Iris pigment epithelial cell (primary cell): ENCODE measurements around the gene BRD3OS.
A peak's percentile ranks its signal among the peaks of the same experiment; 100 is the strongest.

Source experiments
- DNase-seq: peaks from one replicate; pipeline ENCODE4 v3.0.0-alpha.2; 2011; ENCODE audit warnings: low read depth

BRD3OS gene, protein sequence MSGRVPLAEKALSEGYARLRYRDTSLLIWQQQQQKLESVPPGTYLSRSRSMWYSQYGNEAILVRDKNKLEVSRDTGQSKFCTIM

DNA sequence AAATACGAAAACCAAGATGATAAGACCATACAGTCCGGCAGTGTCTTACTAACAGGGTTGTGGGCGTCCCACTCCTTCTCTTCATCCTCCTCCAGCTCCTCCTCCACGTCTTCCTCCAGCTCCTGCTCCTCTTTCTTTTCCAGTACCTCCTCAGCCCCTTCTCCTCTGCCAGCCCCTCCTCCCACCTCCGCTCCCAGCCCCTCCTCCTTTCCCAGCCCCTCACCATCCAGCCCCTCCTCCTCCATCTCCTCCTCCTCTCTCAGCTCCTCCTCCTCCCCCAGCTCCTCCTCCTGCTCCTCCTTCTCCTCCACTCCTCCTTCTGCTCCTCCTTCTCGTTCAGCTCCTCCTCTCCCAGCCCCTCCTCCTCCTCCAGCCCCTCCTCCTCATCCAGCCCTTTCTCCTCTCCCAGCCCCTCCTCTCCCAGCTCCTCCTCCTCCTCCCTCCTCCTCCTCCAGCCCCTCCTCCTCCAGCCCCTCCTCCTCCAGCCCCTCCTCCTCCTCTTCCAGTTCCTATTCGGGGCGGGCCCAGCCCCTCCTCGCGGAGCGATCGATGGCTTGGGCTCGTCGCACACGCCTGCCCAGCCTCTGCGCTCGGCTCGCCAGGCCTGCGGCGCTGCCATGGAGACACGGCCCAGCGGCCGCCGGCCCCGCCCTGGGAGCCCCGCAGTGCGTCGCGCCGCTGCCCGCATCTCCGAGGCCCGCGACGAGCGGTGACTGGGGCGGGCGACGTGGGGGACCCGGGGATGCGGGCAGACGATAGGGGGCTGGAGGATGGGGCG is at the start of gene BRD3OS:
TSS of gene BRD3OS (plus strand) at position 654 of the 778 bp plus-strand sequence. CDS start 1,267 bp downstream, outside the sequence.
- peak; percentile 100 for DNase-seq

DNA sequence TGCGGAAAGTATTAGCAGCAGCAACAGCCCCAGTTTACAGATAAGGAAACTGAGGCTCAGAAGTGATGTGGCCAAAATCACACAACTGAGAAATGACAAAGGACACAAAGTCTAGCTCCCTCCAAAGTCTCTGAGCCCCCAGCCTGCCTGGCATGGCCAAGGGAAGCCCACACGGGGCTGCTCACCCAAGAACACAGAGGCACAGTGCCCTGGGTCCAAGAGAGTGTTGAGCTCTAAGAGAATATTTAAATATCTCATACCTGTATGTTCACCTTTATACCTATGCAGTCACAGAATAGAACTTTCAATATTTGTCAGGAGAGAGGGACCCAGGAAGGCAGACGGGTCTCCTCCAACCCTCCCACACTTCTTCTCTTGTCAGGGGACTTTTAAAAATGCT is 49.8 kb upstream of the BRD3OS start:
- DNase-seq, result no peak

DNA sequence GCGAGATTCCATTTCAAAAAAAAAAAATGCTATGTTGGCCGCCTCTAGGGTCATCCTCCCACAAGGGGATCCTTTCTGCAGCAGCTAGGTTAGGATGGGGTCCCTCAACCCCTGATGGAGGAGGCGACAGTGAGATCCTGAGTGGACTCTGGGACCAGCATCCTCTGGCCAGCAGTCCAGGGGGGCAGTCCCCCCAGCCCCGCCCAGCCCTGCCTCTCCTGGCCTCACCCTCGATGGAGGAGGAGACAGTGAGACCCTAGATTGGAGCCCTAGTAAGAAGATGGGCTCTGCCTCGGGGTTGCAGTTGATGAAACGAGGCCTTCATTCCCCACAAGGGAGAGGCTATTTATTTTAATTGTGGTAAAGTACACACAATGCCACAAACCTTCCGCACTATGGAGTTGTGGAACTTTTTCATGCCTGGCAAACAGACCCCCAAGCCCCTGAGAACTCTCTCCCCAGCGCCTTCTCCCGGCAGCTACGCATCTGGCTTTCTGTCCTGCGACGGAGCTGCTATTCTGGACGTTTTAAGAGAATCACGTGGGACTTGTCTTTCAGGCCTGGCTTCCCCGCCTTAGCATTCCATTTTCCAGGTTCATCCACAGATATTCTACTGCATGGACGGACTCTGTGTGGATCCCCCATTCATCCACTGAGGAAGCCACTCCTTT is 49.0 kb upstream of the BRD3OS start:
- DNase-seq, result no peak

DNA sequence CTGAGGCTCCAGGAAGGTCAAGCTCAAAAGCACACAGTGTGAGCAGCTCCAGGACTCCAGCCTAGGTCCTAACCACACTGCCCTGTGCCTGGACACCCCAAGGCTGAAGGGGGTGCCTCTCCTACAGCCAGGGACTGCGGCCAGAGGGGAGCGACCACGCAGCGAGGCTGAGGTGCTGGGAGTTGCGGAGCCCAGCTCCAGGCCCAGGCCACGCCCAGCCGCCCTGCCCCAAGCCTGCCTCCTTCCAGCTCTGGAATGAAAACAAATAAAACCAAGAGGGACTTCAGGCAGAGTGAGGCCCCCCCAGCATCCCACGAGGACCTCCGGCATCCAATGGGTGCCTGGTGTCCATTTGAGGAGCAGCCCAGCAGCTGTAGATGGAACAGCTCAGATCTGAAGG is 48.4 kb upstream of the BRD3OS start:
- DNase-seq, result no peak

DNA sequence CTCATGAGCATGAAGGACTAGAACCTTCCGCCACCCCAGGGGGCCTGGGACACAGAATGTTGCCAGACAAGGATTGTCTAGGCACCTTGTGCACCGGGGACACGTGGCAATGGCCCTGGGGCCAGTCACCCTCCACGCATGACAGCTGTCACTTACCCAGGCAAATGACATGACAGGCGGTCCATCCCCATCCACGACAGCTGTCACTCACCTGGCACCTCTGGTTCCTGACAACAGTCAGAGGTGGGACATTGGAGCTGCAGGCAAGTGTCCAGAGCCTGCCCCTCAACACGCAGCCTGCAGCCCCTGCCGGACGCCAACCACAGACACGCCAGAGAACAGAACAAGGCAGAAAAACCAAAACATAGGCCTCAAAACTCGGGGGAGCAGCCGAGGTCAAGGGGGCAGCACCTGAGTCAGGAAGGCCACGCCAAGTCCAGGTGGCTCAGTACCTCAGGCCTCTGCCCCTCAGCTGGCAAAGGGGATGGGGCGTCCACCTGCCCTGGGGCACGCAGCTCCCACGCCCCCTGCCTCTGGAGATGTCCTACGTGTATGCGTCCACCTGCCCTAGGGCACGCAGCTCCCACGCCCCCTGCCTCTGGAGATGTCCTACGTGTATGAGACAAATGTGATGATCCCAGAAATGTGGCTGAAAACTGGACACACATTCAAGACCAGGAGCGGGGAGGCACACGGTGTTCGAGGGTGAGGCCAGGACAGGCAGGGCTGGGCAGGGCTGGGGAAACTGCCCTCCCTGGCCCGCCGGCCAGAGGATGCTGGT is 47.7 kb upstream of the BRD3OS start:
- DNase-seq, result no peak

DNA sequence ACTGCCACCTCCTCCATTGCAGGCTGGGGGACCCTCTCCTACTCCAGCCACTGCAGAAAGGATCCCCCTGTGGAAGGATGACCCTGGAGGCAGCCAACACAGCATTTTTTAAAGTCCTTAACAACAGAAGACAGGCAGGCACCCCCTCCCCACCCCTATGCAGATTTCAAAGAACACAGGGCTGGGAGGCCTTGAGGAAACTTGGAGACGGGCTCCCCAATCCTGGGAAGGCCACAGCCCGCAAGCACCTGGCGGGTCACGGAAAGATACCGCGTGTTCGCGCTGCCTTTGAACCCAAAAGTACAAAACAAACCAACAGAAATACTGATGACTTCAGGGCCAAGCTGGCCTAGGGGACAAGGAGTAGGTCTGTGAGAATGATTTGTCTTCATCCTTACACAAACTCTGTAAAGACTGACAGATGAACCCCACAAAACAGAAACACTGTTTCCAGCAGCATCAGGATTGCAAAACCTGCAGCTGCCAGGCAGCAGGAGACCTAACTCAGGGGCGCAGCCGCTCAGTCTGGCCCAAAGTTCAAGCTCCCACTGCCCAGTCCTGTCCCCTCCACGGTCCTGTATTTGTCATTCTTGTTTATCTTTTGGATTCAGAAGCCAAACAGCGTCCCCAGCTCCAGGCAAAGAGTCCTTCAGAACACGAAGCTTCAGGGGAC is 46.9 kb upstream of the BRD3OS start:
- DNase-seq, result no peak

DNA sequence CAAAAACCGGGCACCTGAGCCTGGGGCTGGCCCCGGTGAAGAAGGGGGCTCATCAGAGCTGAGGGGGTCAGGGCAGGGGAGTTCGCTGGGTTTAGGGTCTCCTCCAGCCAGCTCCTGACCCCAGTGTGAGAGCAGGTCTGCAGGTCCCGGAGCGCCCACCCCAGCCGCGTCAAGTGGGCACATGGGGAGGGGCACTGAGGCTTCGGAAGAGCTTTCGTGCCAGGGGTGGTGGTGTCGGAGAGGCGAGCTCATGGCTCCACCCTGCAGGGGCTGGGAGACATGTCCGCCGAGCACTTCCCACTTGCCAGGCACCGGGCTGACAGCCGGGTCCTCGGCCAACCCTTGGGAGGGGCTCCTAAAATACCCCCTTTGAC is 46.4 kb upstream of the BRD3OS start:
- no peak for DNase-seq

DNA sequence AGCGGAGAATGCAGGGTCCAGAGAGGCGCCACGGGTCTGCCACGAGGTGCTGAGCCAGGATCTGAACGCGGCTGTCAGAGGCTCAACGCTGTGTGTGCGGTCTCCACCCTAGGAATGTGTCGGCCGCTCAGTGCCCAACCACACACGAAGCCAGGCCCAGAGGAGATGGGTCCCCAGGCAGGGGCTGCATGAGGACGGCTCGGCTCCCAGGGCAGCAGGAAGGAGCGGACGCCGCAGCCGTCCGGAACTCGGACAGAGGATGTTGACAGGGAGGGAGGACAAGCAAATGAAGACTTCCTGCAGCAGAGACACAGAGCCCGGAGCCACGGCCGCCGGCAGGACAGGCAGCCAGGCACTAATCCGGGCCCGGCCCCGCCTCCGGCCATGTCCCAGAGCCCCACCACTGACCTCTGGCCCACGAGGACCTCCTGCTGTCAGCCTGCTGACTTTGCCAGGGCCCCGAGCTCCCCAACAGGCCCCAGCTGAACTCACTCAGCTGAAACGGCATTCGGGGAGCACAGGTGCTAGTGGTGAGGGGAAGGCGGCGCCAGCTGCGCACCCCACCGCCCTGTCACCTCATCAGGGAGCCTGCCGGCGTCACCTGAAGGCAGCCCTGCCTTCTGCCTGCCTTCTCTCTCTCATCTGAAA is 45.9 kb upstream of the BRD3OS start:
- DNase-seq, result peak; percentile 38

DNA sequence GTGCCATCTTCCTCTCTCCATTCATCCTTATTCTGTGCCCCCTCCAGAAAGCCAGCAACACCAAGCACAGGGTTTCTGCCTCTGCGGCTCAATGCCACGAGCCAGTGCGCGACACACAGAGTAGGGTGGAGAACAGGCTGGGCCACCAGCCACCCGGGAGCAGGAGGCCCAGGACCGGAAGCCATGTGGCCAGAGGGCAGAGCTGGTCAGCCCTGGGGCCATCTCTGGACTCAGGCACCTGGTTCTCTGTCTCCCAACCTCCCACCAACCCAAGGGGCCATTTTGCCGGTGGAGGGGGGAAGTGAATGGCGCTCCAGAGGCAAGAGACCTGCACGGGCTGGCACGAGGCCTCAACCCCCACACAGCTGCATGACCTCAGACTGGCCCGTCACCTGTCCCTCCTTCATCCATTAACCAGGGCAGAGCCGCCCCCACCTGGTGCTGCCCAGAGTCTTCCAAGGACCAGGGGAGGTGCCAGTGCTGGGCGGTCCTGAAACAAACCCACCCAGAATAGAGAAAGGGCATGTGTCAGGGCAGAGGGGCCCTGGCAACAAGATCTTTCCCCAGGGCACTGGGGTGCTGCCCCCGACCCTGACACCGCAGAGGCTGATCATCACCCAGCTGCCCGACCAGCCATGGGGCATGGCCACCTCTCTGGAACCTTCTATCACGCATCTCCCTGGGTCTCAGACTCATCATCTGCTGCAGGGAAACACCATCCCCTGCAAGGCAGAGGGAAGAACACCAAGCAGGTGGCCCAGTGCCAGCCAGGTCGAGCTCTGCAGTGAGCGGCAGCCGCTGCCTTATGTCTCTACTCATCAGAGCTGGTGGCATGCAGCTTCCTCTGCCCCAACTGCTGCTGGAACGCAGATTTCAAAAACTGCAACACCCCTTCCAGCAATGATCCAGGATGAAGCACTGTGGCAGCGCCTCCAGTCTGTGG is 45.1 kb upstream of the BRD3OS start:
- no peak for DNase-seq

DNA sequence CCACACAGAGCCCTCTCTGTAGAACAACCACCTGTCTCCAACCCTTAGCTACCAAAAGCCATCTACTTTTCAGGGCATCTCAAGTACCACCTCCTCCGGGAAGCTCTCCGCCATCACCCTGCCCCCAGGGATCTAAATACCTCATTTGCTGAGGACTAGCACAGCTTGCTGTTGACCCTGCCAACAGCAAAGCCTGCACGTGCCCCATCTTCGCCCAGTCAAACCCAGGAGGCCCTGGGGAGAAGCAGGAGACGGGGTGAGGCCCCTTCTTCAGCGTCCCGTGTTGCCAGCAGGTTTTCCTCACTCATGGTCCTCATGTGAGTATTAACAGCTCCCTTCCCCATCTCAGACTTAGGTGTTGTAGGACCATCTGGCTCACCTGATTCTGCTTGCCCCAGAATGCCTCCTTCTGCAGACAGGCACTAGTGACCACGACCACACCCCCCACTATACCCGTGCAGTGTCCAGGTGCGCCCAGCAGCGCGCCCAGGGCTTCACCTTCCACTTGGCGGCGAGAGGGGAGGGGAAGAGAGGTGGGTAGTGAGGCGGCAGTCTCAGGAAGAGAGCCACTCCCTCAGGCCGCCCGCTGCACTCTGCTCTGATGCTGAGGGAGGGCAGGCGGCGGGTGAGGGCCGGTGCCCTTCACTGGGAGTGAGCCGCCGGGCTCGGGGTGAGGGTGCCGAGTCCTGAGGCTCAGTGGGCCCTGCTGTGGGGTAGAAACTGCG is 44.3 kb upstream of the BRD3OS start:
- no peak for DNase-seq

DNA sequence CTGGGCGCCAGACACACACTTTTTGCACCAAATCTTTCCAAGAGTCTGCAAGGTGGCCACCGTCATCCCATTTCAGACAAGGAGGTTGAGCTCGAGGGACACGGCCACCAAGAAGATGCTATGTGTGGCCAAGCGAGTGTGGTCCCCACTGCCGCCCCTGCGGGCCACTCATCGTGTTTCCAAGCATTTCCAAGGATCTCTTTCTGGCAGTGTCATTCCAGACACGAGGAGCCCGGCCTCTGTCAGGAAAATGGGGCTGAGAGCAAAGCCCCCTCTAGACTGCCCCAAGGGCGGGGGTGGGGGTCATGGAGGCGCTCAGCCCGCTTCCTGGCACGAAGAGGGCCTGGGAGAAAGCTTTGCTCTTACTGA is 43.7 kb upstream of the BRD3OS start:
- no peak for DNase-seq

DNA sequence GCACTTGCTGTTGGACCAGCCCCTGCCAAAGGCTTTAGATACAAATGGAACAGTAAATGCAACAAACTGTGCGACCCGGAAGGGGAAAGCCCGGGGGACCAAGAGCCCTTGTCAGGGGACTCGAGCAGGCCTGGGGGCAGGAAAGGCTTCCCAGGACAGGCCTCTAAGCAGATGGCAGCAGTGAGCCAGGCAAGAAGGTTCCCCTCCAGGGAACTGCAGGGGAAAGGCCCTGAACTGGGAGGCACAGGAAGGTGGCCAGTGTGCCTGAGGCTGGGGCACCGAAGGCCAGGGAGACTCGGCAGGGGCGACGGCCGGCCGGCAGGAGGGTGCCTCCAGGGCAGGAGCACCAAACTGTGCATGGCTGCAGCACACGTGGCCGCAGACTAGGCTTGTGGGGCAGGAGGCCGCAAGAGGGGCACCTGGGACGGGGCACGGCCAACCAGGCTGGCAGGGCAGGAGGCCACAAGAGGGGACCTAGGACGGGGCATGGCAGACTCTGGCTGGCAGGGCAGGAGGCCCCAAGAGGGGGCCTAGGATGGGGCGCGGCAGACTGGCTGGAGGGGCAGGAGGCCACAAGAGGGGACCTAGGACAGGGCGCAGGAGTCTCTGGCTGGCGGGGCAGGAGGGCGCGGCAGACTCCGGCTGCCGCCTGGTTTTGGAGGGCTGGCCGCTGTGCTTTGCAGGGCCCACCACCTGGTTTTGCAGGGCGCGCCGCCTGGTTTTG is 43.2 kb upstream of the BRD3OS start:
- DNase-seq, result no peak

DNA sequence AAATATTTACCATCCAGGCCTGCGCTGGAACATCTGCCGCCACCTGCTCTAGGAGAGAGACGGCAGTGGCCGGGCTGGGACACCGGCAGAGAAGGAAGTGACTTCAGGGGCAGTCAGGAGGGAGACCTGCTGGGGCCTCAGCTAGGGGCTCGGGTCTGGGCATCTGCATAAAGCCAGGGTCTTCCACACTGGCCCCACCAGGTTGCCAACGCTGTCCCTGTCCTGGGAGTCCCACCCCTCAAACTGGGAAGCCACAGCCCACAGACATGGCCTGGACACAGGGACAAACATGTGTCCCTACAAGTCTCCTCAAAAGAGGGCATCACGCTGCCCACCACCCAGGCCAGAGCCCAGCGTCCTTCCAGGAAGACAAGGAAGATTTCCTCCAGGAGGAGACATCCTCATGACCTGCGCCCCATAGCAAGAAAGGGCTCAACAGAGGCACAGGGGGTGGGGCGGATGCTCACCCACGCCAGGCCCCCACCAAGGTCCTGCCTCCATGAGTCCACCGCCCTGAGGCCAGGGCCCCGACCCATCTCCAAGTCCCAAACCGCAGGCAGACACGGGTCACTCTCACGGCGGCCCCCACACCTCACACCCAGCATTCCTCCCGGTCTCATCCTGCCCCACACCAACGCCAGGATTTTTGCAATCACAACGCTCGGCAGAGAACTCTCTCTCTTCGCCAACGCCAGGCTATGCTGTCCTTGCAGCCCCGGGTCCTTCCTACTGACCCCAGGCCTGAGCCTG is 42.1 kb upstream of the BRD3OS start:
- DNase-seq, result no peak

DNA sequence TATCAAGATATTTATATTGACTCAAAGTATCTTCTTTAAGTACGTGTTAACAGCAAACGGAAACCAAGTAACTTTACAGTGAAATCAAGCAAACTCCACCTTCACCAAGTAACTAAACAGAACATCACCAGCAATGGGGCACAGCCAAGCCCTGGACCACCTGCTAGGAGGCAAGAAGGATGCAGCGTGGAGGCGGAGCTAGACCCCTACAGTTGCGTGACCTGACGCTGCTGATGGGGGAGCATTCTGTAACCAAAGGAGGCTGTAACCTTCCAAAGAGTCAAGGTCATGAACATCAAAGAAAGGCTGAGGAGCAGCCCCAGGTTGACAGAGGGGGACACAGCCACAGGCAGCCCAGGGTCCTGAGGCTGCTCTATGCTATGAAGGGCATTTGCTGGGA is 39.2 kb upstream of the BRD3OS start:
- no peak for DNase-seq

DNA sequence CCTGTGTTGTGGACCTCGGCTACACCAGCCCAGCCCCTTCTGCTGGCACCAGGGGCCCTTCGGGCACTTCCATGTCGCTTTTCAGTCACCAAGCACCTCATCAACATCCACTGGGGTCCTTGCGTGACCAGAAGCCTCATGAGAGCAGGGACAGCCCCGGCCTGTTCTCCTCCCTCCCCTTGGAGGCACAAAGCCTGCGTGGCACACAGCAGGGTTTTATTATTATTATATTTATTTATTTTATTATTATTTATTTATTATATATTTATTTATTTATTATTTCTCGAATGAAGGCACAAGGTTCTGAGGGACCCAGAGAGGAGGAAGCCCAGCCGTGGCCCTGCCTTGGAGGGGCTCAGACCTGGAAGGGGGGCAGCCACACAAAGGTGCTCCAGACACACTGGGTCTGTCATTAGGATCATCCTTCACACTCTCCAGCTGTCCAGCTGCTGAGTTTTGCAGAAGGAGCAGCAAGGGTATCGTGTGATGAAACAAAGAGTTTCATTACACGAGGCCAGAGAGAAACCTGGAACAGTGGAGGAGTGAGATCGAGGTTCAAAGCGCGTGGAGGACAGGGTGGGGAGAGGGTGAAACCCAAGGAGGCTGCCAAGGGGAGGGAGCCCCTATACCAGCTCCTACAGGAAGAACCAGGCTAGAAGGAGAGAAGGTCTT is 38.4 kb upstream of the BRD3OS start:
- DNase-seq, result no peak

DNA sequence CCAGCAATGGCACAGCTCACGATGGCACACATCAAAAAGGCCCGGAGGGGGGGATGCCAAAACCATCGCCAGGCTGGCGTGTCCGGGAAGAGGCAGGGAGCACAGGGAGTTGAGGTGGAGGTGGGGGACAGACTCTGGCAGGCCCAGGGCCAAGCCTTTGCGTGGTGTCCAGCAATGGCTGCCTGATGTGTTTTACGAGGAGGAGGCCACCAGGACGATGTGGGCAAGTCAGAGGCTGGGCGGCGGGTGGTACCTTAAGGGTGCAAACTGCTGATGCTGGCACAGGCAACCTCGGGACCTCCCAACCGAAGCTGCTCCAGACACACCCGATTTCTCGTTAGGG is 37.9 kb upstream of the BRD3OS start:
- DNase-seq, result no peak

DNA sequence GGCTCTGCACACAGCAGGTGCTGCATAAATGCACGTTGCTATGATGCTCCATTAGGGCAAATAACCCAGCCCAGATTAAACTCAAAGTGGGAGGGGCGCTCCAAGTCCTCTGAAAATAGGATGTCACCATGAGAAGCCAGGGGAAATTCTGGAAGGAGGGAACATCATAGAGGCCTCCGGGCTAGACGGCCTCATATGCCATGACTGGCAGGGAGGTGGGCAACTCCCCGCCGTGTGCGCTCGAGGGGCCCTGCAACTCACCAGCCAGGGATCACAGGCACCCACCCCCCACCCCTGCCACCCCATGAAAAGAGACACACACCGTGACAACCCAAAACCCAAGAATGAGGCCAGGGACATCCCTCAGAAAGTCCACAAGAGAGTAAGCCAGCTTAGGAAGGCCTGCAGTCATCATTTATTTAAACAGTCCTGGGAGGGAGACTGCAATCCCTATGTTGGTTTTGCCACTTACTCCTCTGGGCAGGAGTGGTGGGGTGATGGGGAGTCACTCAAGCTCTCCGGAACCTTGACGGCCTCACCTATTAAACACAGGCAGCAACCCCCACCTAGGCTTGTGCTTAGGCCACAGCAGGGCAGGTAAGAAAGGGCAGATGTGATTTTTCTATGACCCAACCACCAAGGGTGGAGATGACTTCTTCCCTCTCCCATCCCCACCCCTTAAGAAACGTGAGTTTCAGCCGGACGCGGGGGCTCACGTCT is 37.2 kb upstream of the BRD3OS start:
- DNase-seq, result no peak
